Esophagus muscularis mucosa (tissue), 4 donors: Measurements from ENCODE around the gene JAGN1. TPM values are rescaled to one million over a fixed set of nuclear protein-coding genes. Genes with fewer than 3 reads are reported as not detected.

Source experiments
- DNase-seq: peaks from one replicate; pipeline ENCODE4 v3.0.0-alpha.2; 2017; ENCODE audit errors: extremely low spot score
- H3K27ac ChIP-seq, 4 donors: fragments of 200-600 bp; sonication (generic); replicated peaks in 1 of 4; 1 replicate in 3 of 4; 2 replicates in 1 of 4; pipeline ENCODE4 v1.5.1; 2016 to 2019; ENCODE audit warnings: mild to moderate bottlenecking in 1 of 4
- H3K27me3 ChIP-seq, 4 donors: fragments of 200-600 bp; sonication (generic); one replicate each; pipeline versions ENCODE4 v1.5.1 to v1.6.0; 2016 to 2019
- H3K36me3 ChIP-seq, 4 donors: fragments of 200-600 bp; sonication (generic); one replicate each; pipeline ENCODE4 v1.5.1; 2016 to 2019
- H3K4me1 ChIP-seq, 4 donors: fragments of 200-600 bp; sonication (generic); one replicate each; pipeline ENCODE4 v1.5.1; 2016 to 2019
- H3K4me3 ChIP-seq, 4 donors: fragments of 200-600 bp; sonication (generic); 1 replicate in 2 of 4; 2 replicates in 2 of 4; pipeline ENCODE4 v1.5.1; 2016 to 2019; ENCODE audit warnings: mild to moderate bottlenecking in 4 of 4, moderate library complexity in 1 of 4
- H3K9me3 ChIP-seq, 4 donors: fragments of 200-600 bp; sonication (generic); 1 replicate in 3 of 4; 2 replicates in 1 of 4; pipeline ENCODE4 v1.5.1; 2016 to 2019
- EP300 ChIP-seq: sonication (generic); formaldehyde crosslinking; IDR thresholded peaks from one replicate; pipeline ENCODE4 v1.6.1; 2017; ENCODE audit warnings: antibody characterized with exemption
- POLR2A ChIP-seq: fragments of 450-650 bp; IDR thresholded peaks from one replicate; pipeline ENCODE4 v1.6.1; 2017; ENCODE audit warnings: antibody characterized with exemption, moderate library complexity, mild to moderate bottlenecking, low read depth
- POLR2AphosphoS5 ChIP-seq, 2 donors: sonication (generic); formaldehyde crosslinking; IDR thresholded peaks; one replicate each; pipeline ENCODE4 v1.6.1; 2017; ENCODE audit warnings: antibody characterized with exemption in 2 of 2
- WGBS: methylation state at CpG from one replicate; pipeline ENCODE4 v1.1.5; 2018; 5-methylcytosine and 5-hydroxymethylcytosine counted together
- intact Hi-C: fragments of 100-400 bp; cut with DNase I; formaldehyde crosslinking; loops from one replicate; pipeline ENCODE4 v1.15.1; 2023
- total RNA-seq, 4 donors: library from RNA; depleted of rRNA; stranded (reverse); fragments of >200 nt; gene quantifications; one replicate each; pipeline versions ENCODE4 v1.1.0 to v1.2.1, GENCODE V29; 2016
- TF ChIP-seq, protein P1 (sequence below), 3 experiments: fragments of 200-600 bp in 2 of 3; fragments of 450-650 bp in 1 of 3; sonication (generic) in 2 of 3; IDR thresholded peaks; one replicate each; pipeline ENCODE4 v1.5.1; 2017 to 2019; ENCODE audit warnings: antibody characterized with exemption in 3 of 3, mild to moderate bottlenecking in 2 of 3, moderate library complexity in 1 of 3

Gene JAGN1
- total RNA-seq, 4 donors from 2014 or later, result 17.9 to 39.8 (median 26.4) TPM

DNA sequence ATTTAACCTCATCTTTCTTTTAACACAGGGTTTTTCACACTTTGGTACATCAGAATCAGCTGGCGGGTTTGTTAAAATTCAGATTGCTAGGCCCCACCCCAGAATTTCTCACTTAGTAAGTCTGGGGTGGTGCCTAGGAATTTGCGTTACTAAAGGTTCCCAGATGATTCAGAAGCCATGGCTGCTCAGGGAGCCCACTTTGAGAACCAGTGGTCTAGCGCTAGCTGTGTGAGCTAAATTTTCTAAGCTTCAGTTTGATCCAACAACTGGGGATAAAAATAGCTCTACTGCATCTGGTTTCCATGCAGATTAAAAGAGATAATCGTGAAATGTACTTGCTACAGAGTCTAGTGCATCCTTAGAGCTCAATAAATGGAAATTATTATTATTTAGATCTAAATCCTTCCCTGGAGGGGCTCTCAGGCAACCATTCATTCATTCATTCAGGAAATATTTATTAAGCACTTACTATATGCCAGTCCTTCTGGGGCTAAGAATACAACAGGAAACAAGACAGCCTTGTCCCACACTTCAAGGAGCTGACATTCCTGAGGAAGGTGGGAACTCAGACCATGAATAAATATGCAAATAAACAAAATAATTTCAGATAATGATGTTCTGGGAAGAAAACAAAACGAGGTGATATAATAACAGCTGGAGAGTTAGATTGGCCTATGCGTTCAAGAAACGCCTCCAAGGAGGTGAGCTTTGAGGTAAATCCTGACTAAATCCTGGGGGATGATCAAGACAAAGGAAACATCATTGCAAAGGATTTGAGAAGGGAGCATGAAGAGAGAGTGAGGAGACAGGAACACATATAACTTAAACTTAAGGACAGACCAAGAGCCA lies 6.5 kb upstream of the JAGN1 start:
- no peaks in the 10 kb centered on the region for H3K27me3 ChIP-seq
- H3K9me3 ChIP-seq, result no peaks in the 10 kb centered on the region
- TF ChIP-seq EP300 (no peak), POLR2AphosphoS5 (IDR thresholded peaks at IDR 0.05) (no peak), POLR2A (no peak)
- TF ChIP-seq, protein P1, sequence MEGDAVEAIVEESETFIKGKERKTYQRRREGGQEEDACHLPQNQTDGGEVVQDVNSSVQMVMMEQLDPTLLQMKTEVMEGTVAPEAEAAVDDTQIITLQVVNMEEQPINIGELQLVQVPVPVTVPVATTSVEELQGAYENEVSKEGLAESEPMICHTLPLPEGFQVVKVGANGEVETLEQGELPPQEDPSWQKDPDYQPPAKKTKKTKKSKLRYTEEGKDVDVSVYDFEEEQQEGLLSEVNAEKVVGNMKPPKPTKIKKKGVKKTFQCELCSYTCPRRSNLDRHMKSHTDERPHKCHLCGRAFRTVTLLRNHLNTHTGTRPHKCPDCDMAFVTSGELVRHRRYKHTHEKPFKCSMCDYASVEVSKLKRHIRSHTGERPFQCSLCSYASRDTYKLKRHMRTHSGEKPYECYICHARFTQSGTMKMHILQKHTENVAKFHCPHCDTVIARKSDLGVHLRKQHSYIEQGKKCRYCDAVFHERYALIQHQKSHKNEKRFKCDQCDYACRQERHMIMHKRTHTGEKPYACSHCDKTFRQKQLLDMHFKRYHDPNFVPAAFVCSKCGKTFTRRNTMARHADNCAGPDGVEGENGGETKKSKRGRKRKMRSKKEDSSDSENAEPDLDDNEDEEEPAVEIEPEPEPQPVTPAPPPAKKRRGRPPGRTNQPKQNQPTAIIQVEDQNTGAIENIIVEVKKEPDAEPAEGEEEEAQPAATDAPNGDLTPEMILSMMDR (IDR thresholded peaks at IDR 0.05), result no peak
- H3K27ac ChIP-seq, result no peak overlapping the region
- DNase-seq, result no peak
- 85% methylated on average over 7 of the region's 7 CpGs for WGBS
- H3K36me3 ChIP-seq, result no peaks in the 10 kb centered on the region
- H3K4me3 ChIP-seq, result no peak overlapping the region
- intact Hi-C loops, result no loop called here
- no peaks in the 10 kb centered on the region for H3K4me1 ChIP-seq

DNA sequence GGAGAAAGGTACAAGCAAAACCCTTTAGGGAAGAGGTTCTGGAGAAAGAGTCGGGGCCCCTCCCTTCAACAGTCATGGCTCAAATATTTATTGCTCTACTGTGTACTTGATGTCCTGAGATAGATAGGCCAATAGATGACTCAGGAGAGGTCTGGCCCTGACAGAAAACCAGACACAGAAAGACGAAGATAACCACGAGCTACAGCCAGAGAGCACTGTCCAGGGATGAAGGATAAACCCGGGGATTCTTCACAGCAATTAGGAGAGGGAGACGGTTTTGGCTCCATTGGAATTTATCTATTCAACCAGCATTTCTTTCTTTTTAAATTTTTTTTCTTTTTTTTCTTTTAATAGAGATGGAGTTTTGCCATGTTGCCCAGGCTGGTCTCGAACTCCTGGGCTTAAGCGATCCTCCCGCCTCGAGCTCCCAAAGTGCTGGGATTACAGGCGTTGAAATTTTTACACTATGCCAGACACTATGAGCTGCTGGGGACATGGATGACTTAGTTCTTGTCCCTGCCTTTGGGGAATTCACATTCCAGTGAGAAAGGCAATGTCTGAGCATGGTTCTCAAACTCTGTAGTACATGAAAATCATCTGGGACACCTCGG lies 5.8 kb upstream of the JAGN1 start:
- H3K27me3 ChIP-seq, result no peaks in the 10 kb centered on the region
- no peaks in the 10 kb centered on the region for H3K9me3 ChIP-seq
- H3K4me1 ChIP-seq, result peaks cover 0 to under 1% (median 0%) of the 10 kb centered on the region in 4 donors
- H3K27ac ChIP-seq, result no peak overlapping the region
- intact Hi-C loops, result no loop called here
- H3K36me3 ChIP-seq, result no peaks in the 10 kb centered on the region
- H3K4me3 ChIP-seq, result no peak overlapping the region
- DNase-seq, result no peak
- TF ChIP-seq, protein P1 (IDR thresholded peaks at IDR 0.05), result no peak
- TF ChIP-seq POLR2AphosphoS5 (IDR thresholded peaks at IDR 0.05), result peak in 1 of 2 donors; percentile 25
- 80% methylated on average over 11 of the region's 11 CpGs for WGBS

DNA sequence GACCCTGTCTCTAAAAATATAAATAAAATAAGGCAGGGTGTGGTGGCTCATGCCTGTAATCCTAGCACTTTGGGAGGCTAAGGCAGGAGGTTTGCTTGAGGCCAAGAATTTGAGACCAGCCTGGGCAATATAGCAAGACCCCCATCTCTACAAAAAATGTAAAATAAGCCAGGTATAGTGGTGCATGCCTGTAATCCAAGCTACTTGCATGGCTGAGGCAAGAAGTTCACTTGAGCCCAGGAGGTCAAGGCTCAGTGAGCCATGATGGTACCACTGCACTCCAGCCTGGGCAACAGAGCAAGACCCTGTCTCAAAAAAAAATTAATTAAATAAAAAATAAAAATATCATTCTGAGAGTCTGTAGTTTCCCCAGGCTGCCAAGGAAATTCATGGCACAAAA lies 4.1 kb upstream of the JAGN1 start:
- no peak overlapping the region for H3K27ac ChIP-seq

DNA sequence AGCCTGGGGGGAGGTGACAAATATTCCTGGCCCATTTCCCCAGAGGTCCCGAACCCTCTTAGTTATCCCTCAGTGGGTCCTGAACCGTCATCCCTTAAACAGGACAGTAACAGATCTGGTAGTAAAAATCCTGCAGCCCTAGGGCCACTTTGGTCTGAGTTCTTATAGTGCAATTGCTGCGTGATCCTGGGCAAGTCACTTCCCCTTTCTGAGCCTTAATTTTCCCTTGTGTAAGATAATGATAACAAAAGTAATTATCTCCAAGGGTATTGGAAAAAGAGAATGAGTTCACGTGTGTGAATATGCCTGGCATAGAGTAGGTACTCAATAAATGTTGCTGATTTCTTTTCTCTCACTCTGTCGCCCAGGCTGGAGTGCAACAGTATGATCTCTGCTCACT lies 2.9 kb upstream of the JAGN1 start:
- TF ChIP-seq POLR2AphosphoS5 (IDR thresholded peaks at IDR 0.05), result no peak
- no peak for TF ChIP-seq EP300
- TF ChIP-seq, protein P1 (IDR thresholded peaks at IDR 0.05), result no peak
- no peak for TF ChIP-seq POLR2A
- no peak overlapping the region for H3K27ac ChIP-seq
- no peaks in the 10 kb centered on the region for H3K9me3 ChIP-seq
- no peaks in the 10 kb centered on the region for H3K27me3 ChIP-seq
- no peak overlapping the region for H3K4me3 ChIP-seq
- WGBS, result 92% methylated on average over 5 of the region's 5 CpGs
- peaks cover 0 to 3% (median 2%) of the 10 kb centered on the region in 4 donors for H3K36me3 ChIP-seq
- H3K4me1 ChIP-seq, result peaks cover 12 to 21% (median 18%) of the 10 kb centered on the region in 4 donors
- intact Hi-C loops, result no loop called here
- no peak for DNase-seq

More for the DNA sequence above, 4.1 kb upstream of the JAGN1 start:
- Histone ChIP-seq H3K36me3 (no peaks in the 10 kb centered on the region), H3K4me1 (peaks cover 5 to 9% (median 9%) of the 10 kb centered on the region in 4 donors), H3K4me3 (no peak overlapping the region), H3K9me3 (no peaks in the 10 kb centered on the region), H3K27me3 (no peaks in the 10 kb centered on the region)
- TF ChIP-seq EP300 (no peak), POLR2A (no peak), POLR2AphosphoS5 (IDR thresholded peaks at IDR 0.05) (no peak)
- TF ChIP-seq, protein P1 (IDR thresholded peaks at IDR 0.05), result no peak
- DNase-seq, result no peak
- intact Hi-C loops, result no loop called here
